Activated CD8-positive, alpha-beta memory T cell treated with anti-CD3 and anti-CD28 coated beads, Interleukin-2, amount 50 U/mL, for 48 hours (primary cell): Measurements from ENCODE around the gene VAMP5.
"Not testable (repeated sequence)": the region's sequence is repeated elsewhere in the genome, so short reads cannot be mapped to it uniquely, and the experiment has no call there.

Source experiments
- DNase-seq: peaks from one replicate; pipeline ENCODE4 v3.0.0-alpha.2; 2020

Gene VAMP5

DNA sequence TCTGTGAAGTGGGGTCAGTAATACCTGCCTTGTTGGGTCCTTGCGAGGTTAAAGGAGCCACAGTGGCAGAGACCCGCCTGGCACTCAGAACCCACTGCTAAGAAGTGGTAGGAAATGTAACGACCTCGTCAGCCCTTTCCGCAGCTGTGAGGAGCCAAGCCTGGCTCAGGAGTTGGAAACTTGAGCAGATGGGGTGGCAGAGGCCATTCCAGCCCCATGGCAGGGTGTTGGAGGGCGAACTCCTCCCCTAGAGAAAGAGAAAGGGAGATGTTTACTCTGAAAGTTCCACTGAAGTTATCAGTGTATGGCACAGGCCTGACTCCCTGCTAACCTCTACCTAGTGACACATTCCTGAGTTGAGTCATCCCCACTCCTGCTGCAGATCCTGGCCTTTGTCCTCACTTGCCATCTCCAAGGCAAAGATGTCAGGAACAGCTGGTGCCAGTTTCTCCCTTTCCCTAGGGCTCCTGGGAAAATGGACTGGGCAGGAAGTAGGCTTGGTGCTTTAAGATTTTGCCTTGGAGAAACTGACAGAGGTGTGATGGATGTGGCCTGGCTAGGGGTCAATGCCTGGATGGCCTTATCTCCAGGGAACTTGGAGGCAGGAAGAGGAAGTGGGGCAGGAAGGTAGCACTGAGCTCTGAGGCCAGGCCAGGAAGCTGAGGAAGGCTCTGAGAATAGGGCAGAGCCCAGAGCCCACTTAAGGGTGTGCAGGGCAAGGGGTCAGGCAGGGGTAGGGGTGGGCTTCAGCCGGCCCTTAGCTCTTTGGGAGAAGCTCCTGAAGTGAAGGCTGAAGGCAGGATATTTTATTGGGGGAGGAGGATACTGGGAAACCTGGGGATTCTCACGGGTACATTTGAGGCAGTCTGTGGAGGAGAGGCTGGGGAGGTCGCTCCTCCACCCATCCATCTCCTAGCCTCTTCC, 888 bp downstream of the VAMP5 start:
- DNase-seq, result no peak

DNA sequence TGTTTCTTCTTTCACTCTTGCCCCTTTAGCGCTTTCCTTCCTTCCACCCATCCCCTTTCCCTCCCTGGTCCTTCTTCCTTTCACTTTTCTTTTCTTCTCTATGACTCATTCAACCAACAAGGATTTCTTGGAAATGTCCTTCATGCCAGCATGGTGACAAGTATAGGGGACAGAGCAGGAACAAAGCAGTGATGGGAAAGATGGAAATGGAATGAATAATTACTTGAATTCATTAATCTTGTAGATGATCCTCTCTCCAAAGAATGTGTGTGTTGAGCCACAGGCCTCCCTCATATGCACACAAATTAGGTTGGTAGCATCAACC, 1.5 kb downstream of the VAMP5 start:
- DNase-seq, result no peak

DNA sequence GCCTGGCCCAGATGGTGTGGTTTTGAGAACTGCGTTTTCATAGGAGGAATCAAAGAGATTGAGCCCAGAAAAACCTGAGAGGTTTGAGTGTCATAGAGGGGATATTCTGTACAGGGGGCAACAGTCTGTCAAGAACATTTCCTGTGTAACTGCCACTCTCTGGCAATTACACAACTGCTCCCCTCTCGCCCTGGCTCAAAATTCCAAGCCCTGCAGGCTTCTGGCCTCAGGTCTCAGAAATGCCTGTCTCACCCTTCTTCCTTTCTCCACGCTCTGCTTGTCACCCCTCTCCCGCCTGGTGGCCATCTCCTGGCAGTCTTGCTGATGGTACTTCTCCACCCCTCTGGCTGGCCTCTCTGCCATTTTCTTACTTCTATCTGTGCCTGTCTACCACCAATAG, 4.0 kb downstream of the VAMP5 start:
- DNase-seq, result no peak

DNA sequence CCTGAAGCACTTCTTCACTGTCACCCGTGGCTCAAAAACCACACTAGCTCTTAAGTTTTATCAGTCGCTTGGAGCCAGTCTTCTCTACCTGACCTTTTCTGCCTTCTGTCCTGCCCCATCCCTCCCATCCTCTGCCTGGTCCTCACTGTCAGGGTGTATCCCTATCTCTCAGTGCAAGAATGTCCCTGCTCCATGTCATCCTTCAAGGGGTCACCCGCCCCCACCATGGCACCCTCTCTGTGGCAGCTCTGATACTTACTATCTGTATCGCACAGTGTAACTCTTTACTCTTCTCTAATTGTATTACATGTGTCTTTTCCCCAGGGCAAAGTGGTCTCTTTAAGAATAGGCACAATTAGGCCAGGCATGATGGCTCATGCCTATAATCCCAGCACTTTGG, 4.4 kb downstream of the VAMP5 start:
- no peak for DNase-seq

DNA sequence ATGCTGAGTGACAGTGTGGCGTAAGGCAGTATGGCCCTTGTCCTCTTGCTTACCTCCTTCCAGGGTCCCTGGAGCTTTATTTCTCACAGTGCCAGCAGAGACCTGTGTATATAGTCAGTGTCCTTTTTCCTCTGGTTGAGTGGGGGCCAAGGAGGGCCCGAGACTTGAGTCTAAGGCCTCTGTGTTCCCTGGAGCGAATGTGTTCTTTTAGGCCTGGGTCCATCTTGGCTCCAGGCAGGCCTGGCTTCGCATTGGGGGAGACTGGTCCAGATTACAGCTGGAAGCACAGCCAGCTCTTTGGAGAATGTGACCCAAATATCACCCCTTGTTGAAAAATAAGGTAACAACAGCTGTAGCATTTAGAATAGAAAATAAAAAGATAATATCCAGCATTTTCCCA, 5.0 kb downstream of the VAMP5 start:
- DNase-seq, result no peak

DNA sequence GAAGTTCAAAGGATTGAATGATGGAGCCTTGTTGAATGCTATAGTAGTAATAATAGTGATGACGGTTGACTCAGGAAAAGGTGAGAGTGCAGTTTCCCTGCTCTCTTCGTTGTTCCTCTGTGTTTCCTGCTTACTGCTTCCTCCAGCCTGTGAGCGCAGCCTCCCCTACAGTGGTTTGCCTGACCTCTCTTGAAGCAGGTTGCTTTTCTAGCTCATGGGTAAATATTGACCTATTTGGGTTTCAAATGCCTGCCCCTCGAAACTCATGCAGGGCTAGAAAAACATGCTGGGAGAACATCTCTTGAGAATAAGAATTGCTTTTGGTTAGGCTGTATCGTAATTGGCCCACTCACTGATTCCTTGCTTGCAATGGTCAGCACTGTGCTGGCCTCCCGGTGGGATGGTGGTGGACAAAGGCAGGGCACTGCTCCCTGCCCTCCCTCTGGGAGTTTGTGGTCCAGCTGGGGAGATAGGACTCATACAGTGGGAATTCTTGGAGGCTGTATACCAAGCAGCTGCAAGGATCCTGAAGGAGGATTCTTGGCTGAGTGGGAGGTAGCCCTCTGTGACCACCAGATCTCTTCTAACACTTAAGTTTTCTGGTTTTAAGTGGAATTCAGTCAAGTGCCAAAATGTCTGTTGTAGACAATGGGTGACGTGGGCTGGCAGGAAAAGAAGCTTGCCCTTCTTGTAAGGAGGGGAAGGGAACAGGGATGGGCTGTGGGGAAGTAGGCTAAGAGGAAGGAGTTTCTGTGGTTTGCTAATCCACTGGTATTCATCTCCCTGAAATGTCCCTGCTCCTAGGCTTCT, 6.0 kb downstream of the VAMP5 start:
- DNase-seq, result no peak

DNA sequence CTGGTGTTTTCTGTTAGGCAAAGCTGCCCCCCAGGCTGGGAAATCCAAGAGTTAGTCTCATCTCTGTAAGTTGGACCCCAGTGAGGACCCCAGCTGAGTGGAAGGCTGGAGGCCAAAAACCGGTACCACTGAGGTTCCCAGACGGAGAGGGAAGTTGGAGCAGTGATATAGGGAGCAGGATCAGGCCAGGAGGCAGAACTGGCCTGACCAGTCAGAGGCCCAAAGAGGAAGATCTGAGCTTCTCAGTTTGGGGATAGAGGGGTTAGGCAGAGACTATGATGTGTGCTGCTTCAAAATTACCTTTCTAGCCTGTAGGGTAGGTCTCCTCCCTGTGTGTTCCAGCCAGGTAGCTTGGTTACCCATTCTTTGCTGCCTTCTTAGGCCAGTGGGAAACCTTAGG, 6.7 kb downstream of the VAMP5 start:
- no peak for DNase-seq

DNA sequence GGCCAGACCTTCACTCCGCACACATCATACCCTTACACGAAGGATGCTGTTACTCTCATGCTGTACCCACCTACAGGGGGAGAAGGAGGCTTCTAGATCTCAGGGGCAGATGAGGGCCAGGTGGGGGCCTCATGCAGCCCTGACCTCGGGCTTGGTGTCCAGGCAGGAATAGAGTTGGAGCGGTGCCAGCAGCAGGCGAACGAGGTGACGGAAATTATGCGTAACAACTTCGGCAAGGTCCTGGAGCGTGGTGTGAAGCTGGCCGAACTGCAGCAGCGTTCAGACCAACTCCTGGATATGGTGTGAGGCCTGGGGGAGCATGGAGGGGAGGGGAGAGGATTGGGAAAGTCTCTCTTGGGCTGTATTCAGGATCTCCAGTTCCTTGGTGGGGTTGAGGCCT, 7.3 kb downstream of the VAMP5 start:
- no peak for DNase-seq

DNA sequence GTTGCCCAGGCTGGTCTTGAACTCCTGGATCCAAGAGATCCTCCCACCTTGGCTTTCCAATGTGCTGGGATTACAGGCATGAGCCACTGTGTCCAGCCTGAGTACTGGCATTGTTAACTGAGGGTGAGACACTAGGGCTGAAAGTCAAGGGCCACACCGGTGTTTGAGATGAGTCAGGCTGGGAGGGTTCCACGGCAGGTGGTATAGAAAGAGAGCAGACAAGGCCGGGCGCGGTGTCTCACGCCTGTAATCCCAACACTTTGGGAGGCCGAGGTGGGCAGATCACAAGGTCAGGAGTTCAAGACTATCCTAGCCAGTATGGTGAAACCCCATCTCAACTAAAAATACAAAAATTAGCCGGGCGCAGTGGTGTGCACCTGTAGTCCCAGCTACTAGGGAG, 8.1 kb downstream of the VAMP5 start:
- DNase-seq, result not testable (repeated sequence)

DNA sequence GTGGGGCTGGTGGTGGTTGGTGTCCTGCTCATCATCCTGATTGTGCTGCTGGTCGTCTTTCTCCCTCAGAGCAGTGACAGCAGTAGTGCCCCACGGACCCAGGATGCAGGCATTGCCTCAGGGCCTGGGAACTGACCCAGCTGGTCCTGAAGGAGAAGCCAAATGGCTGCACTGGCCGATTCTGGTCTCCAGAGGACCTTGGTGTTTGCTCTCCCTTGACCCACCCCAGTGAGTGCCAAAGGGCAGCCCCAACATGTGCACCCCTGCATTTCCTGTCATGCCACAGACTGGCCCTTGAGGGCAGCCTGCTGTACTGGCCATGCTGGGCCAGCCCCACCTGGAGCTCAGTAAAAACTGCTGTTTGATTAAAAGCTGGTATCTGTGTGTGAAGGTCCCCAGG, 8.8 kb downstream of the VAMP5 start:
- DNase-seq, result no peak

DNA sequence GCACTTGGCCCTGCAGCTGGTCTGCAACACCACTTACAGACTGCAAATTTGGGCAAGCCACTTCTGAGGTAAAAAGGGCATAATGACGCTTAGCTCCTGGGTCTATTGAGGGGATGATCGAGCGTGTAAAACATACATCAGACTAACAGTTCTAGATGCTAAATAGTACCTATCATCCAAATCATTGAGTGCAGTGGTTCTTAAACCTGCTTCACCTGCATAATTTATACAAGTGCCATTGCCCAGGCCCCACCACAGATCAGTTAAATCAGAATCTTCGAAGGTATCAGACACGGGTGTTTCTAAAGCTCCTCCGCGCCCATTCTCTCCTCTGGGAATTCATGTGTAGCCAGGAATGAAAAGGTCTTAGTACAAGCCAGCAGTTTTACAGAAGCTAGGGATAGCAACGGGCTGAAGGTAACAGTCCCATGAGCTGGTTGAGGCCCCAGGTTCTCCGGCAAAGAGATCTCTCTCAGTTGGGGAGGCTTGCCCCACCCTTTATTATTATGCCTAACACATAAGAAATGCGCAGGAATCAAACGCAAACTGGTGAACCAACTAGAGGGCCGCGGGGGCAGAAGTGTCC, 10.6 kb downstream of the VAMP5 start:
- no peak for DNase-seq

DNA sequence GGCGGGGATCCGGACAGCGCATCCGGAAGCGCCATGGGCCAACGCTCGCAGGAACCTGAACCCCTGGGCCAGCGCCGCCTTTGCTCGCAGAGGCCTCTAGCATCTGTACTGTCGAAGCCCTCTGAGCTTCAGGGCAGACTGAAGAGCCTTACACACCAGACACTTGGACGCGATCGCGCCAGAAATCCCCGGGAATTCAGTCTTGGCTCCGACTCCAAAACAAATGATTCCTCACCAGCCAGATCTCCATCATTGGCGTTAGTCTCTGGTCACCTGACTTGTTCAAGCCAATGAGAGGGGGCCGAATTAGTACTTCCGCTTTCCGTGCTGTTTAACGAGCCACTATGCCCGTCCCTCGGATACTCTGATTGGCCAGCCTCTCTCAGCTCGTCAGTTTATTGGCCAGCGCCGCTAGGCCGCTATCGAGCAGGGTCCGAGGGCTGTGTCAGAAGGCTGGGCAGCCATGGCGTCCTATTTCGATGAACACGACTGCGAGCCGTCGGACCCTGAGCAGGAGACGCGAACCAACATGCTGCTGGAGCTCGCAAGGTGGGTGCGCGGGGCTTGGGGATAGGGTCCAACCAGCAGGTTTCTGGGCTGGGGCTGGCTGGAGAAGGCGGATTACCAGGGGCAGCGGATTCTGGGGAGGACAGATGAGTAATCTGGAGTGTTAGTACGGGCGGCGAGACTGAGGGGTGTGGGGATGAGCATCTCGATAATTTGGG, 11.2 kb downstream of the VAMP5 start, which contains the start of gene RNF181:
RNF181 (plus strand) TSS at position 445 of the 725 bp plus-strand sequence; CDS start at position 464, 19 bp downstream.
- peak; percentile 91 for DNase-seq

DNA sequence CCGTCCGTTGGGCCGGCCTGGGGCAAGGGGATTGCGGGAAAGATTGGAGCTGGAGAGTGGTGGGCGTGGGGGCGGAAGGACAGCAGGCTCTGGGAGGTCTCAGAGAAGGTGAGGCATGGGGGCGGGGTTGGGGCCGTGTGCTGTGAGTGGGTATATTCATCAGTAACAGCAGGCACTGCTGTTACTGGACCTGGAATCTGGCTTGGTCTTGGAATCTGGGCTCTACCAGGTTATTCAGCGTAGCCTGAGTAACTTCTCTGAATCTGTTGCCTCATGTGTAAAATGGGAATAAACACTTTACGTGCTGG, 11.7 kb downstream of the VAMP5 start:
- no peak for DNase-seq

DNA sequence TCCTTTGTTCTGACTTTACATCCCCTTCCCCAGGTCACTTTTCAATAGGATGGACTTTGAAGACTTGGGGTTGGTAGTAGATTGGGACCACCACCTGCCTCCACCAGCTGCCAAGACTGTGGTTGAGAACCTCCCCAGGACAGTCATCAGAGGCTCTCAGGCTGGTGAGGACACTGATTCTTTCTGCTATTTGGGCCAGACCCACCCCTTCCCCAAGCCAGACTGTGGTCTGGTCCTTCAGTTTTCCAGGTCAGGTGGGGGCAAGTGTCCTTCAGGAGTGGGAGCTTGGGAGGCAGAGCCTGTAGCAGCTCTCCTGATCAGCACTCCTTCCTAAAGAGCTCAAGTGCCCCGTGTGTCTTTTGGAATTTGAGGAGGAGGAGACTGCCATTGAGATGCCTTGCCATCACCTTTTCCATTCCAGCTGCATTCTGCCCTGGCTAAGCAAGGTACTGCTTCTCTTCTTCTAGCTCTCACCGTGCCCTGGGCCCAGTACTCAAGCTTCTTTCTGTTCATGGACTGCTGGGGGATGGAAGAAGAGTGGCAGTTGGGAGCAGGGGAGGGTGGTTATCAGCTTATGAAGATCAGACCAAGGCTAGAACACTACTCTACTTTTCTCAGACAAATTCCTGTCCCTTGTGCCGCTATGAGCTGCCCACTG, 12.4 kb downstream of the VAMP5 start:
- no peak for DNase-seq

DNA sequence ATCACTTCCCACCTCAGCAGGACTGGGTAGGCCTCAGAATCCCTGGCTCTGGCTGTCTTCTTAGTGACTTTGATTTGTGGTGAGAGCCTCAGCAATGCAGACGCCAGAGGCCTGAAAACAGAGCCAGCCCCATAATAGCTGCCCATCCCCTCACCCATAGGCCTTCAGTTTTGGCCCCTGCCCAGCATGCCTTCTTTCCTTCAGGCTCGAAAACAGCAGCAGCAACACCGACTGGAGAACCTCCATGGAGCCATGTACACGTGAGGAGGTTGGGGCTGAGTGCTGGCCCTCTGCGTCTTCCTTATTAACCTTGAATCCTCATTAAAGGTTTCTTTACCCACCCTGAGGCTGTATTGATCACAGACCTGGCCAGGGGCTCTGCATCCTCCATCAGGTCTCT, 13.0 kb downstream of the VAMP5 start:
- no peak for DNase-seq

DNA sequence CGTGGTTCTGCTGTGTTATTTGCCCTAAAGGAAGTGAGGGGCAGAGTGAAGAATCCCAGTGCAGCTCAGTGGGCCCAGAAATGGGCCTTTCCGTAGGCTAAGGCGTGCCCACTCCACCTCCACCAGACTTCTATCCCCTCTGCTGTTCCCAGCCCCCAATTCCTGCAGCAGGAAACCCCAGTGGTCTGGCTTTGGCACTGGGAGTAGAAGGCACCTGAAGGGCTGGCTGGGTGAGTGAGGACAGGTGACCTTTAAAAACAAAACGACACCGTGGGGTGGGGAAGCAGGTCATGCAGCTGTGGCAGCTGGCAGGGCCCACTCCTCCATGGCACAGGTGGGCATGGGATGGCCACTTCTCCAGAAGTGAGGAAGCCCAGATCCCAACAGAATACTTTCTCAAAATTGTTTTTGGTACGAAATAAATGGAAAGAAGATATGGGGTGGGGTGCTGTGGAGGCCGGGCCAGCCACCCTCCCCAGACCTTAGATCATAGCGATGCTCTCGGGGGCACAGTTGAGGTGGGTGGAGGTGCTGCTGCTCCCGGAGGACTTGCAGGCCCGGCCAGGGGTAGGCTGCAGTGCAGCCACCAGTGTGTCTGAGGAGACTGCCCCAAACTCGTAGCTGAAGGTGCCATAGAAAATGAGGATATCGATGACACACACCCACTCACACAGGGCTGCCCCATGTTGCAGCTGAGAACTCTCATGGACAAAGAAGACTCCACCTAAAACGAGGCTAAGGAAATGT, 14.5 kb downstream of the VAMP5 start:
- DNase-seq, result no peak

DNA sequence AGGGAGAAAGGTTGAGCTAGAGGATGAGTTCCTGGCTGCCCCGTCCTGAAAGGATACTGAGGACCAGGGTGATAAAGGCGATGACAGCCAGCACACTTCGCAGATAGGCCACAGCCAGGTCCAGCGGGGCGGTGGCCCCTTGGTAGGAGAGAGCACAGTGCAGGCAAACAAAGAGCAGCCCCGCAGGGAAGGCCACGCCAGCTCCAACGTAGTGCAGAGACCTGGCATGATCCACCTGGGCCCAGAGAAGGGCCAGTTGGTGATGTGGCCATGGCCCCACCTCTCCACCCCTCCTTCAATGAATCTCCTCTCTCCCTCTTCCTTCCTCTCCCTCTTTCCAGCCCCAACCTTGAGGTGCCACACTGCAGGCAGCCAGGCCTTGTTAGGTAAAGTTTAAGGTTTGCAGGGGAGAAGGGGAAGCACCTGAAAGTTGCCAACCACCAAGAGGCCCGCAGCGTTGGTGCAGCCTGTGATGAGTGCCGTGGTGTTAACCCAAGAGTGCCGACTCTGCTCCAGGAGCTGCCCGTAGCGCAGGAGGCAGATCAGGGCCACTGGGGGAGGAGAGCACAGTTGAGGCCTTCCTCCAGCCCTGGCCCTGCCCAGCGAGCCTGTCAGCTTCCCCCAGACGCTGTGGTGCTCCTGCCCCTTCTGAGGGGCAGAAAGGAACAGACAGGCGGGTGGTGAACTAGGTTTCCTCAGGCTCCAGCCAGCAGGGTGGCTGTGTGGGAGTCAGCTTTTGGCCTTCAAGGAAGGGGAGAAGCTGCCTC, 15.4 kb downstream of the VAMP5 start:
- DNase-seq, result no peak

DNA sequence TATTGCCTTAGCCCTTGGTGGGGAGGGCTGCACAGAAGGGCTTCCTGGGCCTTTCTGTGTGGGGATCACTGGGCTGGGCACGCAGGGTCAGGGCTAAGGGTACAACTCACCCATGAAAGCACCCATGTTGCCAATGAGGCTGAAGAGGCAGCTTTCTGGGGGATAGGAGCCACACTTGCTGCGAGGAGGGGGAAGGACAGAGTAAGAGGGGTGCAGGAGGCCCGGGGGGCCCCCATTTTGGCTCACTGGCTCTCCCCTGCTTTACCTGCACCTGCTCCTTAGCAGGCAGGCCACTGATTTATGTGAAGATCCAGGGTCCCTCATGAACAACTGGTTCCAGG, 16.0 kb downstream of the VAMP5 start:
- DNase-seq, result no peak

DNA sequence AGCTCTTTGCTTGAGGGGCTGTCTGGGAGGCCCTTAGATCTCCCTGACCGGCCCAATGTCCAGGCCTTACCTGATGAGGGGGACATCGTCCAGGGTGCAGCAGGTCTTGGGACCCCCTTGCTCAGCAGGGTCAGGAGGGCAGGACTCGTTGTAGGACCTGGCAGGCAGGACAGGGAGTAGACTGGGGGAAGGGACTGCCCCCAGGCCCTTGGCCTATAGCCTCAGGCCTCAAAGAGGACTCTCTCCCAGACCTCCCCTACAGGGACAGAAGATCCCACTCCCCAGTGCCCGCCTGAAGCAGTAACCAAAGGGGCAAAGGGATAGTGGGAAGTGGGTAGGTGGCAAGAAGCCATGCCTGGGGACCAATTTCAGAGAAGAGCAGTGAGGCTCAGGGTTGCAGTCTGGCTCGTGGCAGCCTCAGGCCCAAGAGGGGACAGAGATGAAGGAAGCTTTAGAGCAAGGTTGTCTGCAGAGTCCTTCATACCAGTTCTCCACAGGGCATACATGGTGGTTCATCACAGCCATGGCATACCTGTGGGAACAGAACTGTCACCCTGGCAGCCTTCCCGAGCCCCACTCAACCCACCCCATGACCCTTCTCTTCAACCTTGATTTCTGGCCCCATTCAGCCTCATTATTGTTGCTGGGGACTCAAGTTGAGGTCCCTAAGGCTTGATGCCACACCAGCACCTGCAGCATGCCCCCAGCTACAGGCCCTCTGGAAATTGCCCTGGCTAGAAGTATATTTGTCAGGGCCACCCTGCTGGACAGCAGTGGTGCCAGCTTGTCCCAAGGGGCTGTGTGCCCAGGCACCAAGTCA, 16.9 kb downstream of the VAMP5 start:
- no peak for DNase-seq

DNA sequence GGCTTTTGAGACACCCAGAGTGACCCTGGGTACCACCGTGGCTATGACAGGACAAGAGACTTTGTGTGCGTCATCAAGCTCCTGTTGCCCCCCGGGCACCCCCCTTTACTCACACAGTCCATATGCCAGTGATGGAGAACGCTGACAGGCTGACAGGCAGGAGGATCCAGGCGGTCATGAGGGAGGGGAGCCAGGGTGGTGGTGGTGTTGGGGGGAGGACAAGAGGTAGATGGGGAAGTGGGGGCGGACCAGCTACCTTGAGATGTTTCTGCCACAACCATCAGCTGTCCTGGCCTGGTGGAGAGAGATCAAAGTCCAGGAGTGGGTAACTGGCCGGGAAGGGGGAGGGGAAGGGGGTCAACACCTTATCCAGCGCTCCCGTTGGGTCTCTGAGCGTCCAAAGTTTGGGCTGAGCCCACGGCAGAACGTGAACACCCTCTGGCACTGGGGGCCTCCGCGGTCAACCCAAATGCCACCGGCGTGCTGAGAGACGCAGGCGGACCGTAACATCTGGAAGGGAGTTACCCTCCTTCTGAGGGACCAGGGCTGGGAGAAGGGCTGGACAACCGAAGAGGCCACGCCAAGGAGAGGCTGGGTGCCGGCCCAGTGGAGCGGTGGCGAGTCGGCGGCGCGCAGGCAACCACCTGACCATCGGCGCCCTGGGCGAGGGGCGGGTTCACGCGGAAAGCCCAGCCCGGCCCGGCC, 17.7 kb downstream of the VAMP5 start:
- DNase-seq, result no peak
